K562 (cell line): ENCODE results near the gene NAV2. TPM values are rescaled to one million over a fixed set of nuclear protein-coding genes. Genes with fewer than 3 reads are reported as not detected.

Experiments
- ATAC-seq: fragments of 200-7000 bp; cut with Tn5 transposase; 3 replicates; pipeline ENCODE4 v1.9.1; 2020; ENCODE audit warnings: moderate library complexity
- BruUV-seq: library from RNA; stranded (reverse); fragments of 400-500 nt; replicated peaks from 2 replicates; lab custom pipeline; 2021; lab: Mats Ljungman, UMichigan
- CTCF ChIA-PET: fragments of 300-600 bp; formaldehyde crosslinking; extraction: SDS; loops from one replicate; lab custom pipeline; 2021; ENCODE audit warnings: low intra/inter-chr PET ratio; lab: Yijun Ruan, JAX
- POLR2A ChIA-PET: fragments of 300-600, 350-650 bp; sonication (Branson Sonifier 250); formaldehyde crosslinking; extraction: SDS; loops from one replicate; lab custom pipeline; 2021; ENCODE audit warnings: antibody characterized with exemption, inconsistent platforms; lab: Yijun Ruan, JAX
- DNase-seq, 4 experiments: peaks; one replicate each; pipeline versions ENCODE4 v3.0.0 to v3.0.0-alpha.2; 2011 to 2018; ENCODE audit warnings: low spot score in 3 of 4, mixed read lengths in 3 of 4; ENCODE audit errors: extremely low read depth in 1 of 4
- FAIRE-seq: peaks from 2 replicates; lab custom pipeline; 2011; peaks lifted over from hg19 to GRCh38; lab: Jason Lieb, UNC
- H2AFZ ChIP-seq: 2 replicates; pipeline ENCODE4 v1.6.0; 2011; ENCODE audit warnings: low read depth, low read length, control low read depth, inconsistent platforms
- H3K27ac ChIP-seq: fragments of 200-600 bp; 3 replicates; pipeline ENCODE4 v1.8.0; 2011; ENCODE audit warnings: low read depth, mild to moderate bottlenecking, control low read depth, inconsistent platforms, low read length, moderate library complexity, mixed read lengths; ENCODE audit errors: extremely low read depth
- H3K27me3 ChIP-seq, 2 experiments: fragments of 300-600 bp in 1 of 2; 2 replicates in 1 of 2; 3 replicates in 1 of 2; pipeline versions ENCODE4 v1.6.0 to v1.8.0; 2011; ENCODE audit warnings: inconsistent platforms in 2 of 2, low read length in 2 of 2, mild to moderate bottlenecking in 1 of 2, mixed read lengths in 1 of 2, moderate library complexity in 1 of 2; ENCODE audit not compliant: control insufficient read depth in 2 of 2, insufficient read depth in 2 of 2
- H3K36me3 ChIP-seq: fragments of 300-600 bp; 3 replicates; pipeline ENCODE4 v1.8.0; 2011; ENCODE audit warnings: mild to moderate bottlenecking, low read length, inconsistent platforms; ENCODE audit not compliant: control insufficient read depth, insufficient read depth
- H3K4me1 ChIP-seq, 2 experiments: fragments of 200-600 bp in 1 of 2; replicated peaks in 1 of 2; 2 replicates in 1 of 2; 3 replicates in 1 of 2; pipeline versions ENCODE4 v1.5.1 to v1.8.0; 2011; ENCODE audit warnings: inconsistent platforms in 2 of 2, low read length in 2 of 2, mild to moderate bottlenecking in 1 of 2, mixed read lengths in 1 of 2, moderate library complexity in 1 of 2; ENCODE audit not compliant: control insufficient read depth in 2 of 2, insufficient read depth in 2 of 2
- H3K4me2 ChIP-seq: 2 replicates; pipeline ENCODE4 v1.6.1; 2011; ENCODE audit warnings: low read length, control low read depth, inconsistent platforms, mixed read lengths; ENCODE audit not compliant: insufficient read depth
- H3K4me3 ChIP-seq: fragments of 200-600 bp; sonication (generic), shearing (Covaris generic); 2 replicates; pipeline ENCODE4 v1.5.1; 2016; ENCODE audit warnings: control low read depth, inconsistent platforms
- H3K79me2 ChIP-seq: fragments of 200-600 bp; 3 replicates; pipeline ENCODE4 v1.8.0; 2011; ENCODE audit warnings: low read length, inconsistent platforms; ENCODE audit not compliant: control insufficient read depth, insufficient read depth
- H3K9ac ChIP-seq, 2 experiments: 2 replicates each; pipeline versions ENCODE4 v1.6.0 to v1.6.1; 2011; ENCODE audit warnings: low read depth in 2 of 2, low read length in 2 of 2, control low read depth in 1 of 2, inconsistent platforms in 1 of 2, mild to moderate bottlenecking in 1 of 2, mixed read lengths in 1 of 2; ENCODE audit not compliant: insufficient read depth in 1 of 2
- H3K9me1 ChIP-seq: one replicate; pipeline ENCODE4 v1.6.0; 2011; ENCODE audit warnings: inconsistent platforms, mild to moderate bottlenecking, low read length, moderate library complexity; ENCODE audit not compliant: control insufficient read depth, insufficient read depth
- H3K9me3 ChIP-seq: replicated peaks from 2 replicates; pipeline ENCODE4 v1.5.1; 2011; ENCODE audit warnings: low read depth, low read length, inconsistent platforms; ENCODE audit not compliant: control insufficient read depth, insufficient read depth
- H4K20me1 ChIP-seq: replicated peaks from 2 replicates; pipeline ENCODE4 v1.6.1; 2011; ENCODE audit warnings: low read length, inconsistent platforms, mixed read lengths; ENCODE audit not compliant: control insufficient read depth, insufficient read depth
- ADNP ChIP-seq: fragments of 200-800 bp; sonication (Bioruptor generic); IDR thresholded peaks from 2 replicates; pipeline ENCODE4 v1.6.1; 2016; ENCODE audit warnings: missing genetic modification characterization, missing compliant biosample characterization
- HDAC1 ChIP-seq, 2 experiments: fragments of 450-650 bp; IDR thresholded peaks; 2 replicates each; pipeline ENCODE4 v1.6.1; 2016 to 2017; ENCODE audit warnings: inconsistent platforms in 1 of 2, mild to moderate bottlenecking in 1 of 2, moderate library complexity in 1 of 2
- SRSF7 ChIP-seq: fragments of 200-400 bp; formaldehyde crosslinking; optimal IDR thresholded peaks from 2 replicates; pipeline ENCODE3; 2017; ENCODE audit warnings: mild to moderate bottlenecking, low read depth, low read length
- TCF7L2 ChIP-seq: fragments of 150-350 bp; IDR thresholded peaks from 2 replicates; pipeline ENCODE4 v1.6.1; 2016; ENCODE audit warnings: low read depth, mild to moderate bottlenecking, low read length, moderate library complexity
- WGBS: fragments of 100-300 bp; shearing (Covaris generic); methylation state at CpG from one replicate; pipeline ENCODE4 v1.1.6; 2016; ENCODE audit warnings: low coverage, mixed read lengths; ENCODE audit not compliant: insufficient coverage; ENCODE audit errors: missing lambda C conversion rate; 5-methylcytosine and 5-hydroxymethylcytosine counted together
- in situ Hi-C: fragments of 300-500 bp; cut with MboI; formaldehyde crosslinking; loops from 4 replicates; pipeline ENCODE4 v1.15.0; 2018; ENCODE audit warnings: inconsistent platforms, mixed read lengths
- intact Hi-C: fragments of 100-400 bp; cut with micrococcal nuclease; formaldehyde crosslinking; loops from 2 replicates; pipeline ENCODE4 v1.14.2; 2022
- polyA plus RNA-seq, 8 experiments: library from polyadenylated mRNA; depleted of rRNA in 4 of 8; stranded (reverse) in 5 of 8; unstranded in 3 of 8; fragments of >200 nt; fragmentation: Nextera tagmentation in 2 of 8; fragmentation: Illumina TruSeq in 1 of 8; extraction: Ambion mirVana in 2 of 8; extraction: Trizol in 1 of 8; gene quantifications; 2 replicates each; pipeline versions ENCODE4 v1.2.1 to v1.2.3, GENCODE V29; 2011 to 2014; ENCODE audit warnings: inconsistent platforms in 1 of 8, missing spikeins in 1 of 8
- total RNA-seq, 7 experiments: library from RNA; depleted of rRNA in 6 of 7; stranded (reverse); fragments of >200 nt in 6 of 7; fragmentation: Illumina TruSeq in 2 of 7; extraction: Trizol in 2 of 7; gene quantifications; 2 replicates each; pipeline versions ENCODE4 v1.2.1 to v1.2.3, GENCODE V29; 2011 to 2021; ENCODE audit warnings: low replicate concordance in 1 of 7
- TF ChIP-seq, protein P1 (sequence below): sonication (generic); formaldehyde crosslinking; IDR thresholded peaks from 2 replicates; pipeline ENCODE4 v1.8.0; 2023; ENCODE audit warnings: mild to moderate bottlenecking, missing genetic modification reagents
- TF ChIP-seq, protein P2 (sequence below): fragments of 250-450 bp; sonication (Bioruptor Pico); IDR thresholded peaks from 2 replicates; pipeline ENCODE4 v1.4.0; 2020; ENCODE audit warnings: mild to moderate bottlenecking, moderate library complexity, borderline replicate concordance
- TF ChIP-seq, protein P3 (sequence below): fragments of 200-600 bp; sonication (generic); IDR thresholded peaks from one replicate; pipeline ENCODE4 v1.6.1; 2012; ENCODE audit warnings: mild to moderate bottlenecking, low read depth, low read length, inconsistent platforms

NAV2 gene
- total and polyA plus RNA-seq, 9 of the 15 experiments (the other 6 are each of a cell fraction or from before 2014, with no cell fraction given): 0.03 to 0.35 (median 0.05) TPM

DNA sequence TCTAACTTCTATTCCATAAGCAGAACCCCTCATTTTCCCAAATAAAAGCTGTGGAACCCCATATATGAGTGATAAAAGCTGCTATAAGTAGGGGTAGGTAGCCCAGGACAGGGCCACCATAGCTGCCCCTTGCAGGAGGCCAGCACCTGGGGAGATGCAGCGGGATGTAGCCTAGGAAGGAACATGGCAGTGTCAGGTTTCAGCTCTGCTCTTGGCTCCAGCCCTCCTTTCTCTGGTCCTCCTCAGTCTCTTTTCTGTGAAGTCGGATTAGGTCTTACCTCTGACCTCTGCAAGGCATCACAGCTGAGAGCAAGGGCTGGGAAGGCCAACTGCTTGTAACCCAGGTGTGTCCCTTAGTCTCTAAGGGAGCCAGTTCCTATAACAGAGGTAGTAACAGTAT lies 135.6 kb downstream of the NAV2 start:
- WGBS: 0% methylated on average over 2 of the region's 2 CpGs
- H3K9me3 ChIP-seq: no peaks in the 10 kb centered on the region
- BruUV-seq: no TSS peak
- TF ChIP-seq, protein P1, sequence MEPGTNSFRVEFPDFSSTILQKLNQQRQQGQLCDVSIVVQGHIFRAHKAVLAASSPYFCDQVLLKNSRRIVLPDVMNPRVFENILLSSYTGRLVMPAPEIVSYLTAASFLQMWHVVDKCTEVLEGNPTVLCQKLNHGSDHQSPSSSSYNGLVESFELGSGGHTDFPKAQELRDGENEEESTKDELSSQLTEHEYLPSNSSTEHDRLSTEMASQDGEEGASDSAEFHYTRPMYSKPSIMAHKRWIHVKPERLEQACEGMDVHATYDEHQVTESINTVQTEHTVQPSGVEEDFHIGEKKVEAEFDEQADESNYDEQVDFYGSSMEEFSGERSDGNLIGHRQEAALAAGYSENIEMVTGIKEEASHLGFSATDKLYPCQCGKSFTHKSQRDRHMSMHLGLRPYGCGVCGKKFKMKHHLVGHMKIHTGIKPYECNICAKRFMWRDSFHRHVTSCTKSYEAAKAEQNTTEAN: no peak
- TF ChIP-seq TCF7L2 (no peak), SRSF7 (no peak), ADNP (tag) (no peak), HDAC1 (IDR thresholded peaks at IDR 0.05) (no peak)
- TF ChIP-seq, protein P2, sequence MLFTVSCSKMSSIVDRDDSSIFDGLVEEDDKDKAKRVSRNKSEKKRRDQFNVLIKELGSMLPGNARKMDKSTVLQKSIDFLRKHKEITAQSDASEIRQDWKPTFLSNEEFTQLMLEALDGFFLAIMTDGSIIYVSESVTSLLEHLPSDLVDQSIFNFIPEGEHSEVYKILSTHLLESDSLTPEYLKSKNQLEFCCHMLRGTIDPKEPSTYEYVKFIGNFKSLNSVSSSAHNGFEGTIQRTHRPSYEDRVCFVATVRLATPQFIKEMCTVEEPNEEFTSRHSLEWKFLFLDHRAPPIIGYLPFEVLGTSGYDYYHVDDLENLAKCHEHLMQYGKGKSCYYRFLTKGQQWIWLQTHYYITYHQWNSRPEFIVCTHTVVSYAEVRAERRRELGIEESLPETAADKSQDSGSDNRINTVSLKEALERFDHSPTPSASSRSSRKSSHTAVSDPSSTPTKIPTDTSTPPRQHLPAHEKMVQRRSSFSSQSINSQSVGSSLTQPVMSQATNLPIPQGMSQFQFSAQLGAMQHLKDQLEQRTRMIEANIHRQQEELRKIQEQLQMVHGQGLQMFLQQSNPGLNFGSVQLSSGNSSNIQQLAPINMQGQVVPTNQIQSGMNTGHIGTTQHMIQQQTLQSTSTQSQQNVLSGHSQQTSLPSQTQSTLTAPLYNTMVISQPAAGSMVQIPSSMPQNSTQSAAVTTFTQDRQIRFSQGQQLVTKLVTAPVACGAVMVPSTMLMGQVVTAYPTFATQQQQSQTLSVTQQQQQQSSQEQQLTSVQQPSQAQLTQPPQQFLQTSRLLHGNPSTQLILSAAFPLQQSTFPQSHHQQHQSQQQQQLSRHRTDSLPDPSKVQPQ (CRISPR knock-in tag): no peak
- TF ChIP-seq, protein P3, sequence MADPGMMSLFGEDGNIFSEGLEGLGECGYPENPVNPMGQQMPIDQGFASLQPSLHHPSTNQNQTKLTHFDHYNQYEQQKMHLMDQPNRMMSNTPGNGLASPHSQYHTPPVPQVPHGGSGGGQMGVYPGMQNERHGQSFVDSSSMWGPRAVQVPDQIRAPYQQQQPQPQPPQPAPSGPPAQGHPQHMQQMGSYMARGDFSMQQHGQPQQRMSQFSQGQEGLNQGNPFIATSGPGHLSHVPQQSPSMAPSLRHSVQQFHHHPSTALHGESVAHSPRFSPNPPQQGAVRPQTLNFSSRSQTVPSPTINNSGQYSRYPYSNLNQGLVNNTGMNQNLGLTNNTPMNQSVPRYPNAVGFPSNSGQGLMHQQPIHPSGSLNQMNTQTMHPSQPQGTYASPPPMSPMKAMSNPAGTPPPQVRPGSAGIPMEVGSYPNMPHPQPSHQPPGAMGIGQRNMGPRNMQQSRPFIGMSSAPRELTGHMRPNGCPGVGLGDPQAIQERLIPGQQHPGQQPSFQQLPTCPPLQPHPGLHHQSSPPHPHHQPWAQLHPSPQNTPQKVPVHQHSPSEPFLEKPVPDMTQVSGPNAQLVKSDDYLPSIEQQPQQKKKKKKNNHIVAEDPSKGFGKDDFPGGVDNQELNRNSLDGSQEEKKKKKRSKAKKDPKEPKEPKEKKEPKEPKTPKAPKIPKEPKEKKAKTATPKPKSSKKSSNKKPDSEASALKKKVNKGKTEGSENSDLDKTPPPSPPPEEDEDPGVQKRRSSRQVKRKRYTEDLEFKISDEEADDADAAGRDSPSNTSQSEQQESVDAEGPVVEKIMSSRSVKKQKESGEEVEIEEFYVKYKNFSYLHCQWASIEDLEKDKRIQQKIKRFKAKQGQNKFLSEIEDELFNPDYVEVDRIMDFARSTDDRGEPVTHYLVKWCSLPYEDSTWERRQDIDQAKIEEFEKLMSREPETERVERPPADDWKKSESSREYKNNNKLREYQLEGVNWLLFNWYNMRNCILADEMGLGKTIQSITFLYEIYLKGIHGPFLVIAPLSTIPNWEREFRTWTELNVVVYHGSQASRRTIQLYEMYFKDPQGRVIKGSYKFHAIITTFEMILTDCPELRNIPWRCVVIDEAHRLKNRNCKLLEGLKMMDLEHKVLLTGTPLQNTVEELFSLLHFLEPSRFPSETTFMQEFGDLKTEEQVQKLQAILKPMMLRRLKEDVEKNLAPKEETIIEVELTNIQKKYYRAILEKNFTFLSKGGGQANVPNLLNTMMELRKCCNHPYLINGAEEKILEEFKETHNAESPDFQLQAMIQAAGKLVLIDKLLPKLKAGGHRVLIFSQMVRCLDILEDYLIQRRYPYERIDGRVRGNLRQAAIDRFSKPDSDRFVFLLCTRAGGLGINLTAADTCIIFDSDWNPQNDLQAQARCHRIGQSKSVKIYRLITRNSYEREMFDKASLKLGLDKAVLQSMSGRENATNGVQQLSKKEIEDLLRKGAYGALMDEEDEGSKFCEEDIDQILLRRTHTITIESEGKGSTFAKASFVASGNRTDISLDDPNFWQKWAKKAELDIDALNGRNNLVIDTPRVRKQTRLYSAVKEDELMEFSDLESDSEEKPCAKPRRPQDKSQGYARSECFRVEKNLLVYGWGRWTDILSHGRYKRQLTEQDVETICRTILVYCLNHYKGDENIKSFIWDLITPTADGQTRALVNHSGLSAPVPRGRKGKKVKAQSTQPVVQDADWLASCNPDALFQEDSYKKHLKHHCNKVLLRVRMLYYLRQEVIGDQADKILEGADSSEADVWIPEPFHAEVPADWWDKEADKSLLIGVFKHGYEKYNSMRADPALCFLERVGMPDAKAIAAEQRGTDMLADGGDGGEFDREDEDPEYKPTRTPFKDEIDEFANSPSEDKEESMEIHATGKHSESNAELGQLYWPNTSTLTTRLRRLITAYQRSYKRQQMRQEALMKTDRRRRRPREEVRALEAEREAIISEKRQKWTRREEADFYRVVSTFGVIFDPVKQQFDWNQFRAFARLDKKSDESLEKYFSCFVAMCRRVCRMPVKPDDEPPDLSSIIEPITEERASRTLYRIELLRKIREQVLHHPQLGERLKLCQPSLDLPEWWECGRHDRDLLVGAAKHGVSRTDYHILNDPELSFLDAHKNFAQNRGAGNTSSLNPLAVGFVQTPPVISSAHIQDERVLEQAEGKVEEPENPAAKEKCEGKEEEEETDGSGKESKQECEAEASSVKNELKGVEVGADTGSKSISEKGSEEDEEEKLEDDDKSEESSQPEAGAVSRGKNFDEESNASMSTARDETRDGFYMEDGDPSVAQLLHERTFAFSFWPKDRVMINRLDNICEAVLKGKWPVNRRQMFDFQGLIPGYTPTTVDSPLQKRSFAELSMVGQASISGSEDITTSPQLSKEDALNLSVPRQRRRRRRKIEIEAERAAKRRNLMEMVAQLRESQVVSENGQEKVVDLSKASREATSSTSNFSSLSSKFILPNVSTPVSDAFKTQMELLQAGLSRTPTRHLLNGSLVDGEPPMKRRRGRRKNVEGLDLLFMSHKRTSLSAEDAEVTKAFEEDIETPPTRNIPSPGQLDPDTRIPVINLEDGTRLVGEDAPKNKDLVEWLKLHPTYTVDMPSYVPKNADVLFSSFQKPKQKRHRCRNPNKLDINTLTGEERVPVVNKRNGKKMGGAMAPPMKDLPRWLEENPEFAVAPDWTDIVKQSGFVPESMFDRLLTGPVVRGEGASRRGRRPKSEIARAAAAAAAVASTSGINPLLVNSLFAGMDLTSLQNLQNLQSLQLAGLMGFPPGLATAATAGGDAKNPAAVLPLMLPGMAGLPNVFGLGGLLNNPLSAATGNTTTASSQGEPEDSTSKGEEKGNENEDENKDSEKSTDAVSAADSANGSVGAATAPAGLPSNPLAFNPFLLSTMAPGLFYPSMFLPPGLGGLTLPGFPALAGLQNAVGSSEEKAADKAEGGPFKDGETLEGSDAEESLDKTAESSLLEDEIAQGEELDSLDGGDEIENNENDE: no peak
- H4K20me1 ChIP-seq: no peaks in the 10 kb centered on the region
- H3K4me1 ChIP-seq: no peaks in the 10 kb centered on the region
- no peaks in the 10 kb centered on the region for H3K36me3 ChIP-seq
- H3K9me1 ChIP-seq: no peaks in the 10 kb centered on the region
- no peak overlapping the region for H3K27ac ChIP-seq
- FAIRE-seq (no peak), DNase-seq (no peak), ATAC-seq (no peak)
- H3K9ac ChIP-seq: no peak overlapping the region
- intact Hi-C loops: no loop called here
- ChIA-PET CTCF (no interaction called here), POLR2A (interaction anchor here (1.1 to 1.7 kb wide), 2 partner anchors 11 to 40 kb away, joined by 3 read pairs; no protein-coding TSS in a partner anchor)
- H3K4me2 ChIP-seq: no peak overlapping the region
- in situ Hi-C loops: no loop called here
- no peaks in the 10 kb centered on the region; a peak in 1 of 5 replicates for H3K27me3 ChIP-seq
- no peak overlapping the region for H2AFZ ChIP-seq
- no peak overlapping the region for H3K4me3 ChIP-seq
- no peaks in the 10 kb centered on the region for H3K79me2 ChIP-seq
